Ovary (tissue), 9 donors: ENCODE measurements around the gene UBE3C. TPM values are rescaled to one million over a fixed set of nuclear protein-coding genes. Genes with fewer than 3 reads are reported as not detected.
A peak's percentile ranks its signal among the peaks of the same experiment; 100 is the strongest.

Experiments used
- DNase-seq, 5 donors: peaks; one replicate each; pipeline ENCODE4 v3.0.0-alpha.2; 2019 to 2020
- H3K27ac ChIP-seq, 2 donors: fragments of 200-600 bp; one replicate each; pipeline versions ENCODE4 v1.5.1 to v1.8.0; 2019 to 2022
- H3K27me3 ChIP-seq: fragments of 200-600 bp; one replicate; pipeline ENCODE4 v1.8.0; 2022
- H3K36me3 ChIP-seq: fragments of 200-600 bp; sonication (generic); one replicate; pipeline ENCODE4 v1.5.1; 2019
- H3K4me1 ChIP-seq: one replicate; pipeline ENCODE4 v1.8.1; 2013; ENCODE audit warnings: mild to moderate bottlenecking, moderate library complexity; ENCODE audit not compliant: insufficient read depth
- H3K4me3 ChIP-seq: fragments of 200-600 bp; sonication (generic); one replicate; pipeline ENCODE4 v1.5.1; 2017
- H3K9me3 ChIP-seq, 2 donors: fragments of 200-600 bp in 1 of 2; sonication (generic) in 1 of 2; one replicate each; pipeline versions ENCODE4 v1.5.1 to v1.8.1; 2013 to 2019; ENCODE audit warnings: mild to moderate bottlenecking in 1 of 2, moderate library complexity in 1 of 2
- EP300 ChIP-seq: sonication (generic); formaldehyde crosslinking; IDR thresholded peaks from one replicate; pipeline ENCODE4 v1.6.1; 2017; ENCODE audit warnings: antibody characterized with exemption
- POLR2A ChIP-seq: fragments of 450-650 bp; IDR thresholded peaks from one replicate; pipeline ENCODE4 v1.6.1; 2017; ENCODE audit warnings: antibody characterized with exemption, mild to moderate bottlenecking, moderate library complexity
- WGBS, 3 donors: extraction: QIAGEN DNeasy Blood & Tissue Kit in 1 of 3; methylation state at CpG; one replicate each; pipeline versions ENCODE4 v1.1.5 to v1.1.7; 2013 to 2017; 5-methylcytosine and 5-hydroxymethylcytosine counted together
- intact Hi-C, 4 donors: fragments of 100-400 bp; cut with DNase I; formaldehyde crosslinking; loops; one replicate each; pipeline versions ENCODE4 v1.11.0 to v1.15.1; 2022 to 2023
- polyA plus RNA-seq, 2 donors: library from polyadenylated mRNA; stranded (reverse); fragments of 200-250 nt in 1 of 2; fragments of 350-450 nt in 1 of 2; fragmentation: Illumina TruSeq in 1 of 2; extraction: RNeasy Lipid Tissue Mini Kit (QIAGEN cat#74804) in 1 of 2; gene quantifications; one replicate each; pipeline ENCODE4 v1.2.3, GENCODE V29; 2013 to 2014
- total RNA-seq, 7 donors: library from RNA; depleted of rRNA in 2 of 7; stranded (reverse); fragments of >200 nt in 2 of 7; fragmentation: NEBNext Ultra II Directional in 3 of 7; extraction: Animal tissue kit (Norgen Biotek cat#: 25700) in 3 of 7; gene quantifications; one replicate each; pipeline versions ENCODE4 v1.1.0 to v1.2.4, GENCODE V29; 2016 to 2023
- TF ChIP-seq, protein P1 (sequence below), 3 donors: fragments of 450-650 bp in 2 of 3; fragments of 200-600 bp in 1 of 3; IDR thresholded peaks; one replicate each; pipeline versions ENCODE4 v1.5.1 to v1.8.0; 2016 to 2022; ENCODE audit warnings: antibody characterized with exemption in 3 of 3, mild to moderate bottlenecking in 1 of 3
- donor health status: DM: no; HTN: no; CAD: no; lungs with moderate emphysema.
- donor health status: DM: no; HTN: no; CAD: no.
- donor health status: Bipolar disorder and iron deficiency.
- donor health status: DM: yes; HTN: yes; CAD: no.
- donor health status: DM: no; HTN: no; CAD: no.
- donor health status: DM: yes; HTN: yes; CAD: no.

UBE3C gene
- total and polyA plus RNA-seq, 9 donors = 21.5 to 62.7 (median 45.4) TPM

DNA sequence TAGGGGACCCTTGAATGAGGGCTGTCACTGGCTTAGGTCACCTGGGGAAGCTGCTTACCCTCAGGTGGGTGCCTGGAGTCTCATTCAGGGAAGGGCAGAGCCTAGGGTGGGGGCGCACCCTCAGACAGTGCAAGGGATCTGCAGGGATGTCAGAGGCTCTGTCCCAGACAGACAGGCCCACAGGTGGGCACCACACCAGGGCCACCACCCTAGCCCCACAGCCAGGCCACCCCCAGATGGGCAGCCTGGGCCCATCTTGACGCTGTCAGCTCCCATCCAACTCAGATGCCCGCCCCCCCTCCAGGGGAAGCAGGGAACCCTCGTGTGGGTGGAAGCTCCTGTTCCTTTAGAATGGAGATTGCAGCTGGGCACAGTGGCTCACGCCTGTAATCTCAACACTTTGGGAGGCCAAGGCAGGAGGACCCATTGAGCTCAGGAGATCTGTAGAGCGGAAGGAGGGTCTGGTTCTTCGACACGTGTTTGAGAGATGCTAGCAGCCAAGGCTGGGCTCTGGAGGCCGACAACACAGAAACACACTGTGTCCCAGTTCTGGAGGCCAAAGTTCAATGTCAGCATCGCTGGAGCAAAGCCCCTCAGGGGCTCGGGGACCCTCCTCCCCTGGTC, 139.6 kb downstream of the UBE3C start:
- H3K27me3 ChIP-seq = no peaks in the 10 kb centered on the region
- 77 to 81% (median 80%) methylated on average over 11 of the region's 11 CpGs for WGBS, 3 donors
- H3K36me3 ChIP-seq = no peaks in the 10 kb centered on the region
- DNase-seq = no peak
- no peak overlapping the region for H3K4me3 ChIP-seq
- no peaks in the 10 kb centered on the region for H3K9me3 ChIP-seq
- intact Hi-C loops = loop anchor here in 1 of 4 donors (10.0 kb wide), 1 partner anchor 303 kb away; no protein-coding TSS in a partner anchor
- peaks cover 7% of the 10 kb centered on the region for H3K4me1 ChIP-seq
- TF ChIP-seq, protein P1, sequence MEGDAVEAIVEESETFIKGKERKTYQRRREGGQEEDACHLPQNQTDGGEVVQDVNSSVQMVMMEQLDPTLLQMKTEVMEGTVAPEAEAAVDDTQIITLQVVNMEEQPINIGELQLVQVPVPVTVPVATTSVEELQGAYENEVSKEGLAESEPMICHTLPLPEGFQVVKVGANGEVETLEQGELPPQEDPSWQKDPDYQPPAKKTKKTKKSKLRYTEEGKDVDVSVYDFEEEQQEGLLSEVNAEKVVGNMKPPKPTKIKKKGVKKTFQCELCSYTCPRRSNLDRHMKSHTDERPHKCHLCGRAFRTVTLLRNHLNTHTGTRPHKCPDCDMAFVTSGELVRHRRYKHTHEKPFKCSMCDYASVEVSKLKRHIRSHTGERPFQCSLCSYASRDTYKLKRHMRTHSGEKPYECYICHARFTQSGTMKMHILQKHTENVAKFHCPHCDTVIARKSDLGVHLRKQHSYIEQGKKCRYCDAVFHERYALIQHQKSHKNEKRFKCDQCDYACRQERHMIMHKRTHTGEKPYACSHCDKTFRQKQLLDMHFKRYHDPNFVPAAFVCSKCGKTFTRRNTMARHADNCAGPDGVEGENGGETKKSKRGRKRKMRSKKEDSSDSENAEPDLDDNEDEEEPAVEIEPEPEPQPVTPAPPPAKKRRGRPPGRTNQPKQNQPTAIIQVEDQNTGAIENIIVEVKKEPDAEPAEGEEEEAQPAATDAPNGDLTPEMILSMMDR (IDR thresholded peaks at IDR 0.05) = no peak
- TF ChIP-seq EP300 (no peak), POLR2A (no peak)
- H3K27ac ChIP-seq = no peak overlapping the region

DNA sequence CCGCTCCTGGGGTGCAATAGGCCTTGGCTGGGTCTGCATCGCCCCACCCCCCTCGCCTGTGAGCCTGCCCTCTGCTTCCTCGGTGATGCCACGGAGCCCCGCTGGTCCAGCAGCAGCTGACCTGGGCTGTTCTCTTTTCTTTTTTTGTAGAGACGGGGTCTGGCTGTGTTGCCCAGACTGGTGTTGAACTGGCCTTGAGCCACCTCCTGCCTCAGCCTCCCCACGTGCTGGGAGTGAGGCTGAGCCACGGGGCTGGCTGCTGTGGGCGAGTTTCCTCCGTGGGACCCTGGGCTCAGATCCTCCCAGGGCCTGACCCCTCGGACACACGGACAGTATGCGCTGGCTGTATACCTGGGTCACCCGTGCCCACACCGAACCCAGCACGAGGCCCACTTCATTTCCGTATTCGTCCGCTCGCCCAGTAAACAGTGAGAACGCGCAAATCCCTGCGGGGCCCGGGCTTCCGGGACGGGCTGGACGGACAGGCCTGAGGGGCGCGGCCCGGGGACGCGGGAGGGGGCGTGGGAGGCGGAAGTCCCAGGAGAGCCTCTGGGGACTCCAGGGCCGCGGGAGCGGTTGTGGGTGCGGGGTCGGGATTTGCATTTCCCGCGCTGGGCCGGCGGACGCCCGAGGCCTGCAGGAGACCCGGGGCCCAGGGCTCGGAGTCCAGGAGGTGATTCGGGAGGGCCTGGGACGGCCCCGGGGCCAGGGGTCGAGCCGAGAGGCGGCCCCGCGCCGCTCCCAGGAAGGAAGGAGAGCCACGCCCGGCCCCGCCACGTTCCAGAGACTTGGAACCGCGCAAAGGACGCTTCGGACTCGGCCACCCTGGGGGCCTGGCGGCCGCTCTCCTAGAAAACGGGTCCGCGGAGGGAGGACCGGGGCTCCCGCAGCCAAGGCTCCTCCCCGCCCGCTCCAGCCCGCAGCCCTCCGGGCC, 140.3 kb downstream of the UBE3C start:
- peak in 2 of 5 donors; percentile 33 to 57 for DNase-seq
- 20 to 41% (median 24%) methylated on average over 45 to 77 of the region's 77 CpGs for WGBS, 3 donors
- H3K4me1 ChIP-seq = peaks cover 3% of the 10 kb centered on the region
- no peaks in the 10 kb centered on the region for H3K9me3 ChIP-seq
- TF ChIP-seq EP300 (no peak), POLR2A (no peak)
- TF ChIP-seq, protein P1 (IDR thresholded peaks at IDR 0.05) = no peak
- intact Hi-C loops = loop anchor here in 1 of 4 donors (10.0 kb wide), 1 partner anchor 304 kb away; no protein-coding TSS in a partner anchor
- H3K27ac ChIP-seq = no peak overlapping the region
- H3K27me3 ChIP-seq = no peaks in the 10 kb centered on the region
- no peaks in the 10 kb centered on the region for H3K36me3 ChIP-seq
- peak overlapping the region; percentile 40 for H3K4me3 ChIP-seq

DNA sequence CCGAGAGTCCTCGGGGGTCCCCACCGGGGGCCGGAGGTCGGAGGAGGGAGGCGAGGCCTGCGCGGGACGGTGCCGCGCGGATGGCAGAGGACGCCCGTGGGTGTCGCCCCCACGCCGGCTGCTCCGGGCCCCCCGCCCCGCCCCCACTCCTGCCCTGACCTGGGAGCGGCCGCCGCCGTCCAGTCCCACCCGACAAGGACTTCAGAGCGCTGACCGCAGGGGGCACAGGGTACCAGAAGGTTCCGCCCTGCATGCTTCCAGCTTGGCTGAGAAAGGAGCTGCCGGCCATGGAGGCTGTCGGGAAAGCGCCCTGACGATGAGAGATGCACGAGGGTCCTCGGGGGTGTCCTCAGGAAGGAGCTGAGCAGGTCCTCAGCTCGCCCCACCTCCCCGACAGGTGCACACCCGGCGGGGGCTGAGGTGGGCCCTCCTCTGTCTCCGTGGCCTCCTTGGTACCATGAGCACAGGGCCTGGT, 141.1 kb downstream of the UBE3C start:
- TF ChIP-seq, protein P1 (IDR thresholded peaks at IDR 0.05) = no peak
- no peak for TF ChIP-seq POLR2A
- TF ChIP-seq EP300 = no peak
- H3K4me1 ChIP-seq = peaks cover 3% of the 10 kb centered on the region
- no peaks in the 10 kb centered on the region for H3K9me3 ChIP-seq
- no peak overlapping the region for H3K27ac ChIP-seq
- no peaks in the 10 kb centered on the region for H3K27me3 ChIP-seq
- 18 to 37% (median 25%) methylated on average over 15 to 39 of the region's 39 CpGs for WGBS, 3 donors
- H3K4me3 ChIP-seq = peak overlapping the region; percentile 40
- H3K36me3 ChIP-seq = no peaks in the 10 kb centered on the region
- no peak for DNase-seq
- intact Hi-C loops = loop anchor here in 1 of 4 donors (10.0 kb wide), 1 partner anchor 305 kb away; no protein-coding TSS in a partner anchor

DNA sequence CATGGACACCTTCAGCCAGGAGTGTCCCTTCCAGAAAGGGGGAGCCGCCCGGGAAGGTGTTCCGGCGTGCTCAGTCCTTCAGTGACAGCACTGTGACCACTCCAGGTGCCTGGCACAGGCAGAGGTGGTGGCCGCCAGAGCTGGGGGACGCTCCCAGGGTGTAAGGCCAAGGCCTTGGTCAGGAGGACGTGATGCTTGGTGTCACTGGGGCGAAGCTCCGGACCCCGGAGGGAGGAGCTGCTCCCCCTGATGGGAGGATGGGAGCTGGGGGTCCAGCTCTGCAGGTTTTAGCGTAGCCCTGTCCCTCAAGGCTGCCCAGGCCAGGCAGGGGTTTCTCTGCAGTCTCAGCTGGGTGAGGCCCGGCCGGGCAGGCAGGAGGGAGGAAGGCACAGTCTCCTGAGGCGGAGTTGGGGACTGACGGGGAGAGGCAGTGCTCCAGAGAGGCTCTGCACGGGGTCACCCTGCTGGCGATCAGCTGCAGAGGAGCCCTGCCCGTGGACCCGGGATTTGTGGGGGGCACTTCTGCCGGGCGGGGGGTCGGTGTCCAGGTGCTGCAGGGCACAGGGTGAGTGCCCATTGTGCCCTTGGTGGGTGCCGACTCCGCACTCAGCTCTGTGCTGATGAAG, 141.6 kb downstream of the UBE3C start:
- no peak overlapping the region for H3K4me3 ChIP-seq
- no peaks in the 10 kb centered on the region for H3K9me3 ChIP-seq
- H3K4me1 ChIP-seq = peaks cover 3% of the 10 kb centered on the region
- no peak for TF ChIP-seq POLR2A
- no peak for TF ChIP-seq EP300
- TF ChIP-seq, protein P1 (IDR thresholded peaks at IDR 0.05) = no peak
- DNase-seq = no peak
- no peaks in the 10 kb centered on the region for H3K27me3 ChIP-seq
- H3K36me3 ChIP-seq = no peaks in the 10 kb centered on the region
- H3K27ac ChIP-seq = no peak overlapping the region
- intact Hi-C loops = no loop called here
- WGBS, 3 donors = 92 to 93% (median 93%) methylated on average over 22 to 24 of the region's 24 CpGs
